ENCODE measurements around the gene DHX32.

The DHX32 gene

DNA sequence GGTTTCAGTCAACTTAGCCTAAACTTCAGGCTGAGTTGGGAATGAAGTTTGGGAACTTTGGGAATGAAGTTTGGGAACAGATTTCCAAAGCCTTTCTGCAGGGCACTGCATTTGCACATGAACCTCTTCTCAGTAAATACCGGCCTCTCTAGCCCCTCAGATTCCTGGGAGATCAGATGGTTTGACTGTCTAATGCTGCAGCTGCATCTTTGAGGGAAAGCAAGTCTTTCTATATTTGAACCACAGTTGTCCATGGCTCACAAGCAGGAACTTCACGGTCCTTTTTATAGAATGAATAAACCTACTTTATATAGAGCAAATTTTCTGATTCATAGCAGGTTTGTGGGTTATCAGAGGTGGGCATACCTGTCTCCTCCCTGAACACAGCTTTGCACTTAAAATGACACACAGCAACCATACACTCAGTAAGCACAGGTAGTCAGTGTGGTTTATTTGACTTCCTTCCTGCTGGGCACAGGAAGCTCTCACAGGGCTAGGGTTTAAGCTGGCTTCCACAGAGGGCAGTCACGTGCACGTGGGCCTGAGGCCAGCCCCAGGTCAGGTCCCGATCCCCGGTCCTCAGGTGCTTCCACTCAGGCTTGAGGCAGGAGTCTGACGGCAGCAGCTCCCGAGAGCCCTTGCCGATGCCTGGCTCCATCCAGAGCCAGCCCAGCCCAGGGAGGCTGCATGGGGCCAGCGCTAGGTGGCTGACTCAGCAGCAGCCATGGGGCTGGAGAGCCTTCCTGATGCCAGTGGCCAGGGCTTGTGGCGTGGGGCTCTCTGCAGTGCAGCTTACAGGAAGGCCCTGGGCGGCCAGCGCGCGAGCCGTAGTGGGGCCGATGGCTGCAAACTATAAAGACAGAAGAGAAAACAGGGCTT, 92.7 kb downstream of the DHX32 start:
- TF ChIP-seq, protein P1, sequence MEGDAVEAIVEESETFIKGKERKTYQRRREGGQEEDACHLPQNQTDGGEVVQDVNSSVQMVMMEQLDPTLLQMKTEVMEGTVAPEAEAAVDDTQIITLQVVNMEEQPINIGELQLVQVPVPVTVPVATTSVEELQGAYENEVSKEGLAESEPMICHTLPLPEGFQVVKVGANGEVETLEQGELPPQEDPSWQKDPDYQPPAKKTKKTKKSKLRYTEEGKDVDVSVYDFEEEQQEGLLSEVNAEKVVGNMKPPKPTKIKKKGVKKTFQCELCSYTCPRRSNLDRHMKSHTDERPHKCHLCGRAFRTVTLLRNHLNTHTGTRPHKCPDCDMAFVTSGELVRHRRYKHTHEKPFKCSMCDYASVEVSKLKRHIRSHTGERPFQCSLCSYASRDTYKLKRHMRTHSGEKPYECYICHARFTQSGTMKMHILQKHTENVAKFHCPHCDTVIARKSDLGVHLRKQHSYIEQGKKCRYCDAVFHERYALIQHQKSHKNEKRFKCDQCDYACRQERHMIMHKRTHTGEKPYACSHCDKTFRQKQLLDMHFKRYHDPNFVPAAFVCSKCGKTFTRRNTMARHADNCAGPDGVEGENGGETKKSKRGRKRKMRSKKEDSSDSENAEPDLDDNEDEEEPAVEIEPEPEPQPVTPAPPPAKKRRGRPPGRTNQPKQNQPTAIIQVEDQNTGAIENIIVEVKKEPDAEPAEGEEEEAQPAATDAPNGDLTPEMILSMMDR (conservative IDR thresholded peaks at IDR 0.05; ENCODE audit: low read length): no peak
- H3K4me3 ChIP-seq (ENCODE audit: low read length): no peak overlapping the region
- DNase-seq (ENCODE audit: low read depth): no peak

Data from AG10803 (cell line).